SKM-1 (cell line): ENCODE results near the gene SLC6A18.
A peak's percentile ranks its signal among the peaks of the same experiment; 100 is the strongest.

Experiments
- DNase-seq: peaks from one replicate; lab custom pipeline; 2025; ENCODE audit not compliant: unreplicated experiment; lab: John Stamatoyannopoulos, UW

Gene SLC6A18

GRCh38 chr5:1203311-1203967, 21.7 kb upstream of the SLC6A18 start:
- DNase-seq: no peak

- DNase-seq: no peak
Measured at GRCh38 chr5:1203968-1204692, 21.1 kb upstream of the SLC6A18 start.

- DNase-seq: peak; percentile 21
Measured at GRCh38 chr5:1204693-1205242, 20.4 kb upstream of the SLC6A18 start.

GRCh38 chr5:1205255-1206180, 19.7 kb upstream of the SLC6A18 start:
- DNase-seq: no peak

DNA sequence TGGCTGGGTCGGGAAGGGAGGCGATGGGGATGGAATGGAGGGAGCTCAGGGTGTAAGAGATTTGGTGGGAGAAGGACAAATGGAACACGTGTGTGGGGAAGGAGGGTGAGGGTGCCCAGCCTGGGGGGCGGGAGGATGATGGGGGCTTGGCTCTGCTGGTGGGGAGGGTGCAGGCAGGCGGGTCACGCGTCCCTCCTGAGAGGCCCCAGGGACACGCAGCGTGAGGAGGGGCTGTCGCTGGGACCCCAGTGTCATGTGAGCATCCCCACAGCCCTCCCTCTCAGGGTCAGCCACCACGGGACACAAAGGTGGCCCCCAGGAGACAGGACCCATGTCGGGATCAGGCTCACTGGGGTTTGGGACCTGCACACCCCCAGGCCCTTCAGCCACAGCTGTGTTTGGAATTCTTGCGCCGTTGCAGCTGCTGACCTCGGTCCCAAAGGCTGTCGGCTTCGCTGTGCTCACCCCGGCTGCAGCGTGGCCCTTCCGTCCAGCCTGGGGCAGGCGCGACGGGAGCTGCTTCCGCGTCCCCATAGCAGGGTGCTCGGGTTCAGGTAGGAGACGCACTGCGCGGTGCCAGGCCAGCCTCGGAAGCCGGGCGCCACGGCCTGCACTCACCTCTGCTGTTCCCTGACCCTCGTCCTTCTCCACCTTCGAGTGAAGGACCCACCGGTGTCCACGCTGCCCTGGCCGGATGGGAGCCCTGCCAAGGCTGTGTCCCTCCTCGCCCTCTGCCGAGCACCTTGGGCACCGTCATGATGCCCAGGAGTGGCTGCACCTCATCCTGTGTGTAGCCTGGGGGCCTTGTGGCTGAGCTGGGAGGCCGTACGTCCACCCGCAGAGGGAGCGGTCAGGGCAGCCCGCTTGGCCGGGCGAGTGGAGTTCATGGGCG, 18.4 kb upstream of the SLC6A18 start:
- no peak for DNase-seq

GRCh38 chr5:1207555-1207954, 17.6 kb upstream of the SLC6A18 start:
- no peak for DNase-seq

GRCh38 chr5:1208221-1208742, 16.9 kb upstream of the SLC6A18 start:
- no peak for DNase-seq

- DNase-seq: no peak
Measured at GRCh38 chr5:1208743-1209488, 16.3 kb upstream of the SLC6A18 start.

- no peak for DNase-seq
Measured at GRCh38 chr5:1209489-1209852, 15.7 kb upstream of the SLC6A18 start.

DNA sequence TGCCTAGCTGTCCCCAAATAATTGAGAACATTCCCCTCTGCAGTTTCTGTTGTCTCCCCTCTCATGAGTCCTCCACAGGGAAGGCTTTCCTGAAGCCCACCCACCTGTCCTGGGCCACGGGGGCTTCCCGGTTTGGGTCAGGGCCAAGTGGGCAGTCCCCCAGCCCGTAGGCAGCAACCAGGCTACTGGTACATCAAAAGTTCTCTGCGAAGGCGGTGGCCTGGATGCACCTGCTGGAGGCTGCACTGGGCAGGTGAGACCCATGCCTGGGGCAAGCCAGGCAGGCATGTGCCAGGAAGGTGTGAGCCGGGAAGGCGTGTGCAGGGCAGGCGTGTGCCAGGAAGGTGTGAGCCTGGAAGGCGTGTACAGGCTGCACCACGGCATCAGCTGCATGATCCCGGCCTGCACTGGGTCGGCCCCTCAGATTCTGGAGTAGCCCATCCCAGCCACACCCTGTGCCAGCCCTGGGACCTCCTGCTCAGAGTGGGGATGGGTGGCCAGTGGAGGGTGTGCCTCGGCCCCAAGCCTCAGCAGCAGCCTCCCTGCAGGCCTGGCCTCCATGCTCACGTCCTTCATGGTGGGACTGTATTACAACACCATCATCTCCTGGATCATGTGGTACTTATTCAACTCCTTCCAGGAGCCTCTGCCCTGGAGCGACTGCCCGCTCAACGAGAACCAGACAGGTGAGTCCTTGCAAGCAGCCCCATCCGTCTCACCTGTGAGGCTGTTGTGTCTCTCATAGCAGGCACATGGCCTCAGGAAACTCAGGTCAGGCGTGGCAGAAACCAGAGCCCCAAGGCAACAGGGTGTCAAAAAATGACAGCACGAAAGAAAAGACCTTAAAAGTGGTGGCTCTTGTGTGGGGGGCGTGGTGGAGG, 15.0 kb upstream of the SLC6A18 start:
- DNase-seq: no peak

GRCh38 chr5:1210832-1211251, 14.3 kb upstream of the SLC6A18 start:
- no peak for DNase-seq

DNA sequence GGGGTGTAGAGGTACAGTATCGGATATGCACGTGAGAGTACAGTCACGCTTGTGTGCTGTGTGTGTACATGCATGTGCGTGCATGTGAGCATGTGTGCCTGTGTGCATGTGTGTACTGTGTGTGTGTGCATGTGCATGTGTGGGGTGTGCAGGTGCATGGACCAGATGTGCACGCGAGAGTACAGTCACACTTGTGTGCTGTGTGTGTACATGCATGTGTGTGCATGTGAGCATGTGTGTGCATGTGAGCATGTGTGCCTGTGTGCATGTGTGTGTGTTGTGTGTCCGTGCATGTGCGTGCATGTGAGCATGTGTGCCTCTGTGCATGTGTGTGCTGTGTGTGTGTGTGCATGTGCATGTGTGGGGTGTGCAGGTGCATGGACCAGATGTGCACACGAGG, 13.5 kb upstream of the SLC6A18 start:
- DNase-seq: no peak

GRCh38 chr5:1212271-1212670, 12.9 kb upstream of the SLC6A18 start:
- no peak for DNase-seq

DNA sequence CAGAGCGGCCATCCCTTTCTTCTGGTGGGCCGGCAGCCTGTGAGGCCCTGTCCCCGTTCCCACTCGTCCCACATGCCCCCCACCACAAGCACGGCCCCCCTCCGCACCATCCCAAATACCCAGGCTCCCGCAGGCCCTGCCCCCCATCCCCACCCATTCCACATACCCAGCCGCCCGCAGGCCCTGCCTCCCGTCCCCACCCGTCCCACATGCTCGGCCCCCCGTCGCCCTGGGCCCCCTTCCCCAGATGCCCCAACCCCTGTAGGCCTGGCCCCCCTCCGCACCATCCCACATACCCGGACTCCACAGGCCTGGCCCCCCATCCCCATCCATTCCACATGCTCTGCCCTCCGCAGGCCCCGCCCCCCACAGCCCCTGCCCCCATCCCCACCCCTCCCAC, 12.3 kb upstream of the SLC6A18 start:
- DNase-seq: no peak

- no peak for DNase-seq
Measured at GRCh38 chr5:1213508-1214162, 11.5 kb upstream of the SLC6A18 start.

DNA sequence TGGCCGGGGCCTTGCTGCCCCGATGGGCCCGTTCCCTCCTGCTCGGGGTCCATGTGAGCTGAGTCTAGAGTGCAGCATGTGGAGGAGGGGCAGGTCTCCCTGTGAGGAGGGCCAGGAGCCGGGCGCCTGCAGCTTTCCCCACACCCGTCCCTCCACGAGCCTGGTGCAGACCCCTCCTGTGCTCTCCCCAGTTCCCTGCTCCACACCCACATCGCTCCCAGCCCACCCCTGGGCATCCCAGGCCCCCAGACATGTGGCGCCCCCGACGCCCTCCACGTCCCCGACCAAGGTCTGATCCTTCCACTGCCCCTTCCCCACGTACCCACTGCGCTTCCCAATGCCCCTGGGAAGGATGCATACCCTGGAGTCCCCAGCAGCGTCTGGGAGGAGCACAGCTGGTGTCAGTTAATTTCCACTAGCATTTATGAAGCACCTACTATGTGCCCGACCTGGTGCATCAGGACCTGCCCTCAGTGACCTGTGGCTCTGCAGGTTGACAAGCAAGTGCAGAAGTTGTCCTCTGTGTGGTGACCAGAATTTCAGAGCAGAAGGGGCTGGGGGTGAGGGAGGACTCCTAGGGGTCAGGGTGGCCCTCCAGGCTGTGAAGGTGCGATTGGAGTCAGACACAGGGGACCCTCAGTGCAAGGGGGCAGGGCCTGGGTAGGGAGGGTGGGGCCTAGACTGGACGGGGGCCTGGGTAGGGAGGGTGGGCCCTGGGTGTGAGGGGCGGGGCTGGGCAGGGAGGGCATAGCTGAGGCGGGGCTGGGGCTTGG, 10.8 kb upstream of the SLC6A18 start:
- no peak for DNase-seq

DNA sequence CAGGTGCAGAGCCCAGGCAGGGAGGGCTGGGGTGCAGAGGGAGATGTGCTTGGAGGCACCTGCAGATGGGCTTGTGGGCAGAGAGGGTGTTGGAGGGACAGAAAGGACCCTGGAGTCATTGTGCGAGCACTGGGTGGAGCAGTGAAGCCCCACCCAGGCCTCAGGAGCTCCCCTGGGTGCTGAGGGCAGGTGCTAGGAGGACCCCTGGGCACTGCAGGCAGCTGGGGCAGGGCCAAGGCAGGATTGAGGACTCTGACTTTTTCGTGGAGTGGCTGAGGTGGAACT, 10.3 kb upstream of the SLC6A18 start:
- no peak for DNase-seq
